Measurements from ENCODE around the gene FASTKD1.

FASTKD1 gene

DNA sequence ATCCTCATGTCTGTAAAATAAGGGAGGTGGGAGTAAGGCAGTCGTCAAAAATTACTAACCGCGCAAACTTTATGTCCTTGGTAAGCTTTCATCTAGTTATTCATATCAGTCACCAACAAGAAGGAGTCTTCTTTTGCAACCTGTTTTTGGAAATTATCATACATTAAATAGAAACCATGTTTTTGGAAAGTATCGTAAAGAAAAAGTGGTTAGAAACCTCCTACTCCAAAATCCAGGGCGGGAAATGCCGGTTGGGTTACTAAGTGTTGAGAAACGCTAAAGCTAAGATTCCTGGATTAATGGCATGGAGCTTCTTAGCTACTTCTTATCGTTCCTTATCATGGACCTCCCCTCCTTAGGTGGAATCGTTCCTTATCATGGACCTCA, 93.6 kb downstream of the FASTKD1 start:
- DNase-seq (ENCODE audit: low read depth in 1 of 2, low spot score in 1 of 2), result no peak
- in situ Hi-C loops (cut with HindIII; ENCODE audit: low pct_unique_long_range_greater_than_20kb, low sequenced_read_pairs), result no loop called here
- TF ChIP-seq JUND (IDR thresholded peaks at IDR 0.05; ENCODE audit: low read depth), result no peak
